VCaP (cell line): ENCODE measurements around the gene FAM3B.

Experiments
- H3K27ac ChIP-seq: fragments of 450-650 bp; 2 replicates; pipeline ENCODE4 v1.5.1; 2017
- TF ChIP-seq, protein P1 (sequence below): fragments of 450-650 bp; conservative IDR thresholded peaks from 2 replicates; pipeline ENCODE4 v1.5.1; 2017; ENCODE audit warnings: mild to moderate bottlenecking, moderate library complexity

Gene FAM3B

DNA sequence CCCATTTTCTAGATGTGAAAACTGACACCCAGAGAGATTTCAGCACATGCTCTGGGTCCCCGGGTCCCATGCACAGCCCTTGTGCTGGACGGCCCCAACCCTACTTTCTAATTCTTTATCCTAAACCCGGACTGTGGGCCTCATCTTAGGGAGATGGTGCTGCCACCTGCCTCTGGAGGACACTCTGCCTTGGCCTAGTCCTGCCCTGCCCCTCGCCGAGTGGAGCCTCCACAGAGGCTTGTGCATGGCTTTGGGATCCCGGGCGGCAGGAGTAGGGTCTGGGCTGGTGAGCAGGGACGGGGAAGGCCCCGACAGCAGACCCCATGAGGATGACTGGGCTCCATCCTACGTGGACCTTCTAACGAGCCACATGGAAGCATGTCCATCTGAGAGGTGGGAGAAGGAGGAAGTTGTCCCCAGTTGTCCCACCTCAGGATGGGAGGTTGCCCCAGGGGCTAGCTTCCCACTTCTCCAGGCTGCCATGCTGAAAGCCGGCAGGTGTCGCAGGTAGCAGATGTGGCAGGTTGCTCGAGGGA is 57.6 kb downstream of the FAM3B start:
- no peak overlapping the region for H3K27ac ChIP-seq
- TF ChIP-seq, protein P1, sequence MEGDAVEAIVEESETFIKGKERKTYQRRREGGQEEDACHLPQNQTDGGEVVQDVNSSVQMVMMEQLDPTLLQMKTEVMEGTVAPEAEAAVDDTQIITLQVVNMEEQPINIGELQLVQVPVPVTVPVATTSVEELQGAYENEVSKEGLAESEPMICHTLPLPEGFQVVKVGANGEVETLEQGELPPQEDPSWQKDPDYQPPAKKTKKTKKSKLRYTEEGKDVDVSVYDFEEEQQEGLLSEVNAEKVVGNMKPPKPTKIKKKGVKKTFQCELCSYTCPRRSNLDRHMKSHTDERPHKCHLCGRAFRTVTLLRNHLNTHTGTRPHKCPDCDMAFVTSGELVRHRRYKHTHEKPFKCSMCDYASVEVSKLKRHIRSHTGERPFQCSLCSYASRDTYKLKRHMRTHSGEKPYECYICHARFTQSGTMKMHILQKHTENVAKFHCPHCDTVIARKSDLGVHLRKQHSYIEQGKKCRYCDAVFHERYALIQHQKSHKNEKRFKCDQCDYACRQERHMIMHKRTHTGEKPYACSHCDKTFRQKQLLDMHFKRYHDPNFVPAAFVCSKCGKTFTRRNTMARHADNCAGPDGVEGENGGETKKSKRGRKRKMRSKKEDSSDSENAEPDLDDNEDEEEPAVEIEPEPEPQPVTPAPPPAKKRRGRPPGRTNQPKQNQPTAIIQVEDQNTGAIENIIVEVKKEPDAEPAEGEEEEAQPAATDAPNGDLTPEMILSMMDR: peak; percentile 22; the same call in 1 of the 2 replicates

DNA sequence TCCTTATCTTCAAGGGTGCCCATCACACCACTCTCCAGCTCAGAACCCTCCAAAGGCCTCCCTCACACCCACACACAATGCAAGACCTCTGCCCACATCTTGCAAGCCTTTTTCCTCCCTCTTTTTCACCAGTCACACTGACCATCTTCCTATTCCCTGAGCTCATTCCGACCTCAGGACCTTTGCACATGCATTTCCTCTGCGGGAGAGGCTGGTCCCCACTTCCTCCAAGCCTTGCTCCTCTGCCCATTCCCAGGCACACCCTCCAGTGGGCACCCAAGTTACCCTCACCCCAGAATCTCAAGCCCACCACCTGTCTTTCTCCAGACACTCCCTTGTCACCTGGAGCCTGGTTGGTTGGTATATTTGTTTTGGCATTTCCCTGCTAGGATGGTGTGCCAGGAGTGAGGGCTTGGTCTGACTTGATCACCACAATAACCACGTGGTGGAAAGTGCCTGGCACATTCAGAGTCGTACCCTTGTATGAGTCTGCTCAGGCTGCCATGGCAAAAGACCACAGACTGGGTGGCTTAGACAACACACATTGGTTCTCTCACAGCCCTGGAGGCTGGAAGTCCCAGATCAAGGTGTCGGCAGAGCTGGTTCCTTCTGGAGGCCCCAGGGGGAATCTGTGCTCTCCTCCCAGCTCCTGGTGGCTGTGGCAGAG is 58.4 kb downstream of the FAM3B start:
- no peak overlapping the region for H3K27ac ChIP-seq
- TF ChIP-seq, protein P1: no peak

DNA sequence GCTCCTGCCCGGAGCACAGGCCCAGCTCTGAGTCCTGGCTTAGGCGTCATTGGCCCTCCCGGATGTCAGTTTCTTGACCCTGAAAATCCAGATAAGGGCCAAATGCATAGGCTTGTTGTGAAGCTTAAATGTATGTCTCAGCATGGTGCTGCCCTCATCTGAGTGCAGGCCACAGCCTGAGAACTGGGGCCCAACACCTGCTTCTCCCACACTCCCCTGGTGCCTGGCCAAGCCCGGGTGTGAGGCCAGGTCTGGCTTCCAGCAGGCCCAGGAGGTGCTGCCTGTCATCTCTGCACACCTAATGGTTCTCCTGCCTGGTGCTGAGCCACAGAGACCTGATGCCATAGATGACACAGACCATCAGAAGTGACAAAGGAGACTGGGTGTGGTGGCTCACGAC is 59.3 kb downstream of the FAM3B start:
- no peak overlapping the region for H3K27ac ChIP-seq
- TF ChIP-seq, protein P1: no peak

DNA sequence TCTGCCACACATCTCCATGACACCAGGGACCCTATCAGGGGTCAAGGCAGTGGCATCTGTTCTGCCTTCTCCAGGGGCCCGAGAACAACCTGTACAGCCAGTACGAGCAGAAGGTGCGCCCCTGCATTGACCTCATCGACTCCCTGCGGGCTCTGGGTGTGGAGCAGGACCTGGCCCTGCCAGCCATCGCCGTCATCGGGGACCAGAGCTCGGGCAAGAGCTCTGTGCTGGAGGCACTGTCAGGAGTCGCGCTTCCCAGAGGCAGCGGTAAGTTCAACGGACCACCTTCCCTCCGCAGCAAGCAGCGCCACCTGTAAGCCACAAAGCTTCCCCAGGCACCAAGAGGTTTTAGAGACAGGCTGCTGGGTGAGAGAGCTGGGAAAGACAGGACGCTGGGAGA is 61.1 kb downstream of the FAM3B start:
- H3K27ac ChIP-seq: no peak overlapping the region
- TF ChIP-seq, protein P1: no peak

DNA sequence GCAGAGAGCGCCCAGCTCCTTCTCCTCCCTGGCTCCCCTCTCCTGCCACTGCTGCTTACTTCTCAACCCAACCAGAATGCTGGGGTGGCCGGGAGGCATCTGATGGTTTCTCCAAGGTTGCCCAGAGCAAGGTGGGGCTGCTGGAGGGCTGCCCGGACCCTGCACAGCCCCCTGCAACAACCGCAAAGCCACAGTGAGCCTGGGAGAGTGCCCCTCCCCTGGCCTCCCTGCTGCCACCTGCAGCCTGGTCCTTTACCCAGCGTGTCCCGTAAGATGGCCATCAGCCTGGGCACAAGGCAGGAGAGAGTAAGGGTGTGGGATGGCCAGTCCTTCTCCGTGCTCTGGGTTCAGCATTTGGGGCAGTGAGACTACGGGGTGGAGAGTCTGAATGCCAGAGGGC is 62.2 kb downstream of the FAM3B start:
- TF ChIP-seq, protein P1: peak; percentile 50
- no peak overlapping the region for H3K27ac ChIP-seq

DNA sequence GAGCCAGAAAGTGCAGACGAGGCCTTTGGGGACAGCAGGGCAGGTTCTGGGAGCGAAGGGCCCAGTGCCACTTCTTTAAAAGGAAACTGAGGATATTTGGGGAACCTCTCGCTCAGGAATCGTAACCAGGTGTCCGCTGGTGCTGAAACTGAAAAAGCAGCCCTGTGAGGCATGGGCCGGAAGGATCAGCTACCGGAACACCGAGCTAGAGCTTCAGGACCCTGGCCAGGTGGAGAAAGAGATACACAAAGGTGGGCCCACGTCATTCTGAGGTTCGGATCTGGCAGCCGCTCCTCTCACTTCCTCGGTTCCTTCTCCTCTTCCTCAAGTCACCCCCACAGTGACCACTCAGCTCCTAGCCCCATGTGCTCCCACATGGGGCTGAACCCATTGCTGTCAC is 63.3 kb downstream of the FAM3B start:
- H3K27ac ChIP-seq: no peak overlapping the region
- TF ChIP-seq, protein P1: no peak

DNA sequence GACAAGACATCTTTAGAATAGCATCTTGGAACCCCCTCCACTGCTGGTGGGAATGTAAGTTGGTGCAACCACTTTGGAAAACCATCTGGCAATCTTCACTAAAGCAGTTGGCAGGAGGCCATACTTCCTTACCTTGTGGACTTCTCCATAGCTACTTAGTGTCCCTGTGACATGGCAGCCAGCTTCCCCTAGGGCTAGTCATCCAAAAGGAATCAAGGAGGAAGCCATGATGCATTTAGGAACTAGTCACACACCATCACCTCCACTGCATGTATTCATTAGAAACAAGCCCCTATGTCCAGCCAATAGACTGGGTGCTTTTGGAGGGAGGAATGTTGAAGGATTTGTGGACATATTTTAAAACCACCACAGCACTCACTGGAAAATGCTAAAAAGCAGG is 65.1 kb downstream of the FAM3B start:
- TF ChIP-seq, protein P1: no peak
- H3K27ac ChIP-seq: no peak overlapping the region
